Hepatocyte (in vitro differentiated cells): ENCODE data around the gene CCDC73. TPM values are rescaled to one million over a fixed set of nuclear protein-coding genes. Genes with fewer than 3 reads are reported as not detected.

ENCODE experiments used
- DNase-seq: peaks from one replicate; pipeline ENCODE4 v3.0.0-alpha.2; 2016; ENCODE audit warnings: low spot score
- H2AFZ ChIP-seq: fragments of 200-600 bp; sonication (generic); 2 replicates; pipeline ENCODE4 v1.6.0; 2016; ENCODE audit warnings: antibody characterized with exemption, mild to moderate bottlenecking
- H3K27ac ChIP-seq: fragments of 200-600 bp; sonication (generic); 2 replicates; pipeline ENCODE4 v1.5.1; 2016; ENCODE audit warnings: mild to moderate bottlenecking
- H3K27me3 ChIP-seq: fragments of 200-600 bp; sonication (generic); 2 replicates; pipeline ENCODE4 v1.6.1; 2016
- H3K36me3 ChIP-seq: fragments of 200-600 bp; sonication (generic); replicated peaks from 2 replicates; pipeline ENCODE4 v1.5.1; 2016; ENCODE audit warnings: low read depth; ENCODE audit not compliant: insufficient read depth
- H3K4me1 ChIP-seq: fragments of 200-600 bp; sonication (generic); 2 replicates; pipeline ENCODE4 v1.5.1; 2016; ENCODE audit warnings: mild to moderate bottlenecking, moderate library complexity; ENCODE audit not compliant: insufficient read depth
- H3K4me2 ChIP-seq: fragments of 200-600 bp; sonication (generic); 2 replicates; pipeline ENCODE4 v1.6.0; 2016
- H3K4me3 ChIP-seq: fragments of 200-600 bp; sonication (generic); 2 replicates; pipeline ENCODE4 v1.5.1; 2016; ENCODE audit warnings: mild to moderate bottlenecking
- H3K79me2 ChIP-seq: fragments of 200-600 bp; sonication (generic); 2 replicates; pipeline ENCODE4 v1.6.0; 2017; ENCODE audit warnings: mild to moderate bottlenecking
- H3K9me2 ChIP-seq: fragments of 200-600 bp; sonication (generic); replicated peaks from 2 replicates; pipeline ENCODE4 v1.6.0; 2017; ENCODE audit warnings: mild to moderate bottlenecking; ENCODE audit not compliant: insufficient read depth
- H3K9me3 ChIP-seq: fragments of 200-600 bp; sonication (generic); 2 replicates; pipeline ENCODE4 v1.5.1; 2016; ENCODE audit warnings: low read depth, mild to moderate bottlenecking
- H4K20me1 ChIP-seq: fragments of 200-600 bp; sonication (generic); 2 replicates; pipeline ENCODE4 v1.6.0; 2016; ENCODE audit warnings: mild to moderate bottlenecking; ENCODE audit not compliant: insufficient read depth, poor library complexity, severe bottlenecking
- CTCF ChIP-seq: fragments of 200-600 bp; sonication (generic); IDR thresholded peaks from 2 replicates; pipeline ENCODE4 v1.5.1; 2016; ENCODE audit warnings: antibody characterized with exemption, mild to moderate bottlenecking; ENCODE audit not compliant: poor library complexity
- EZH2 ChIP-seq: fragments of 200-600 bp; sonication (generic); IDR thresholded peaks from 2 replicates; pipeline ENCODE4 v1.6.1; 2016; ENCODE audit warnings: antibody characterized with exemption, mild to moderate bottlenecking, borderline replicate concordance
- EZH2phosphoT487 ChIP-seq: fragments of 200-600 bp; sonication (generic); IDR thresholded peaks from one replicate; pipeline ENCODE4 v1.6.1; 2018; ENCODE audit warnings: antibody characterized with exemption, mild to moderate bottlenecking, low read depth, moderate library complexity; ENCODE audit not compliant: unreplicated experiment, severe bottlenecking
- WGBS: methylation state at CpG from one replicate; pipeline ENCODE4 v1.1.6; 2016; ENCODE audit warnings: low lambda C conversion rate; ENCODE audit errors: missing lambda C conversion rate; 5-methylcytosine and 5-hydroxymethylcytosine counted together
- polyA plus RNA-seq: library from polyadenylated mRNA; unstranded; fragments of >200 nt; fragmentation: Nextera tagmentation; extraction: Ambion mirVana; gene quantifications from 2 replicates; pipeline ENCODE4 v1.2.1, GENCODE V29; 2016
- total RNA-seq: library from RNA; depleted of rRNA; stranded (reverse); fragments of >200 nt; gene quantifications from 2 replicates; pipeline ENCODE4 v1.2.3, GENCODE V29; 2014

The CCDC73 gene
- total and polyA plus RNA-seq, 2 experiments from 2014 or later: 0.03 TPM; not detected in 1

- TF ChIP-seq EZH2phosphoT487: no peak
- no peak for TF ChIP-seq EZH2
- peak; percentile 70 for TF ChIP-seq CTCF
- WGBS: 17% methylated on average over 3 of the region's 3 CpGs
- peak; percentile 85 for DNase-seq
- Histone ChIP-seq H4K20me1 (no peaks in the 10 kb centered on the region), H3K4me1 (no peaks in the 10 kb centered on the region), H3K4me3 (no peak overlapping the region), H3K9me3 (no peaks in the 10 kb centered on the region), H3K36me3 (no peaks in the 10 kb centered on the region), H3K9me2 (no peaks in the 10 kb centered on the region), H3K27me3 (no peaks in the 10 kb centered on the region), H3K27ac (no peak overlapping the region), H3K79me2 (no peaks in the 10 kb centered on the region), H3K4me2 (no peak overlapping the region), H2AFZ (no peak overlapping the region)
These were observed 14.9 kb upstream of the CCDC73 start for GRCh38 chr11:32809313-32809712.

GRCh38 chr11:32796425-32796824 is 2.0 kb upstream of the CCDC73 start:
- TF ChIP-seq EZH2: no peak
- TF ChIP-seq EZH2phosphoT487: no peak
- no peak for TF ChIP-seq CTCF

GRCh38 chr11:32792948-32793475 is 1.4 kb downstream of the CCDC73 start:
- H3K79me2 ChIP-seq: no peaks in the 10 kb centered on the region
- no peak overlapping the region for H2AFZ ChIP-seq
- peak overlapping the region; percentile 63 for H3K4me2 ChIP-seq
- H3K9me2 ChIP-seq: no peaks in the 10 kb centered on the region
- TF ChIP-seq EZH2phosphoT487 (no peak), EZH2 (no peak), CTCF (peak; percentile 80)
- H3K27me3 ChIP-seq: no peaks in the 10 kb centered on the region
- no peaks in the 10 kb centered on the region for H3K36me3 ChIP-seq
- H3K27ac ChIP-seq: no peak overlapping the region
- H3K9me3 ChIP-seq: no peaks in the 10 kb centered on the region
- peak; percentile 66 for DNase-seq
- no peaks in the 10 kb centered on the region for H4K20me1 ChIP-seq
- 29% methylated on average over 13 of the region's 13 CpGs for WGBS
- no peak overlapping the region for H3K4me3 ChIP-seq
- no peaks in the 10 kb centered on the region for H3K4me1 ChIP-seq

More at GRCh38 chr11:32796425-32796824, 2.0 kb upstream of the CCDC73 start:
- Histone ChIP-seq H3K4me3 (no peak overlapping the region), H3K9me3 (no peaks in the 10 kb centered on the region), H3K36me3 (no peaks in the 10 kb centered on the region), H3K27me3 (no peaks in the 10 kb centered on the region), H3K4me2 (no peak overlapping the region), H3K79me2 (no peaks in the 10 kb centered on the region), H3K9me2 (no peaks in the 10 kb centered on the region), H3K4me1 (no peaks in the 10 kb centered on the region), H2AFZ (no peak overlapping the region), H4K20me1 (no peaks in the 10 kb centered on the region), H3K27ac (no peak overlapping the region)
- WGBS: 78% methylated on average over 3 of the region's 3 CpGs
- DNase-seq: no peak
